ENCODE measurements around the gene ARHGAP30. TPM values are rescaled to one million over a fixed set of nuclear protein-coding genes. Genes with fewer than 3 reads are reported as not detected.

The ARHGAP30 gene
- total RNA-seq, 1 donor from 2014 or later, result 2.4 TPM

DNA sequence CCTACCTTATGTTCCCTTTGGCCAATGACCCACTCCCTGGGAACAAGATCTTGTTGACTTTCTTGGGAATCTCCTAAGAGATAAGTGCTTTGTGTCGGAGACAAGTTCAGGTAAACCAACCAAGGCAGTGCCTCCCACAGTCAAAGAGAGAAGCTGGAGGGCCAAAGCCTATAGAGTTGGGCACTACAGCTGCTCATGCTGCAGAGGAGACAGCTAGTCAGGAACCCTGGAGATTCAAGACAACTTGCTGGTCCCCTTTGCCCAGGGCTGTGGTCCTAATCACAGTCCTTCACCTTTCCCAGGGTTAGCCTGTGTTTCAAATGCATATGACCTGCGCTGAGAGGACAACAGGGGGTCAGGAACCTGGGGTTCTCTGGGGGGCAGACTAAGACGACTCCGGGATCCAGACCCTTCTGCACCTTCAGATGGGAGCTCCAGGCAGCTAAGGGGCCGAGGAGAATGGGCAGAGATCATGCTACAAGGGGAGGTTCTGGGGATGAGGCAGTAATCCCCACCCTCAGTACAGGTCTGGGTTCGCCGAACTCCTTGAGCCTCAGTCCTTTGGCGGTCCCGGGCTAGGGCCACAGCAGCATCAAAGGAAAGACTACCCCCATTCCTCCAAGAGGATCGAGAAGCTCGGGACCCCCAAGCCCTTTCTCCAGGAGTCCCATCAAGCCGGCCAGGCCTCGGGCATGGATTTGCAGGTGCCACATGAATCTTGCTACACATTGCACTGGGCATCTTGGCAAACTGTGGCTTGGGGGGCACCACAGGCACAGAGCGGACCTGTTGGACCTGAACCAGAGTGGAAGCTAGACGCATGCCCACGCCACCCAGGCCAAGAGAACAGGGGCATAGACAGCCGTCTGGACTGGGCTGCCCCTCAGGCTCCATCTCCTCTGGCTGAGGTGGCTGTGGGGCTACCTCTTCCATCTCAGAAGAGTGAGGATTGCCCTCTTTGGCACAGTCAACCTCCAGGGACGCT, 22.0 kb downstream of the ARHGAP30 start:
- Histone ChIP-seq H3K9me3 (replicated peaks) (no peaks in the 10 kb centered on the region), H3K27me3 (ENCODE audit: low read depth) (no peaks in the 10 kb centered on the region), H3K36me3 (peaks cover 6% of the 10 kb centered on the region), H3K4me3 (no peak overlapping the region), H3K27ac (replicated peaks) (peak overlapping the region; percentile 99), H3K4me1 (peaks cover 38% of the 10 kb centered on the region)
- no peak for DNase-seq
- intact Hi-C loops (cut with micrococcal nuclease), result no loop called here
- no peak for TF ChIP-seq CTCF (IDR thresholded peaks at IDR 0.05; ENCODE audit: borderline replicate concordance)

DNA sequence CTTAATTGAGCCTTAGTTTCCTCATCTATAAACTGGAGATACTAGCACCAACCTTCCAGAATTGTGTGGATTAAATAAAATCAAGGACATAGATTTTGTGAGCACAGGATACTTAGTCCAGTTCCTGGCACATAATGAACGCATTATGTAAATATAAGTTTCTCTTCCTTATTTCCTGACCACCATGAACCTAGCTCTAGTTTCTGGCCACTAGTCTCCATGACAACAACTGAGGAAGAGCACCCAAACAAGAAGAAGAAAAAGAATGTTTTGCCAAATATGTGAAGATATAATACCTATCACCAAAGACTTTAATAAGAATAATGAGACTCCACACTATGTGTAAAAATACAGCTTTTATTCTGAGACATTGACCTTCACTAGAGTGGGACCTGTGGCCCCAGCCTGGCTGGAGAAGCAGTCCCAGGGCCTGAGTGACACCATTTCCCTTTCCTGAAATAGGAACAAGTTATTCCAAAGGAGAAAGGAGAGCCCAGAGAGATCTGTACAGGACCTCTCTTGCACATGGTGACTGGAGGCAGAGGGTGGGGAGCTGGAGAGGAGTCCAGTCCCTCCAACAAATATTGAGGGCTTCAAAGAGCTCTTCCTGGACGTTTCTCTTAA, 23.0 kb downstream of the ARHGAP30 start:
- Histone ChIP-seq H3K9me3 (replicated peaks) (no peaks in the 10 kb centered on the region), H3K27me3 (ENCODE audit: low read depth) (no peaks in the 10 kb centered on the region), H3K4me1 (peaks cover 38% of the 10 kb centered on the region), H3K4me3 (peak overlapping the region; percentile 93), H3K27ac (replicated peaks) (peak overlapping the region; percentile 99), H3K36me3 (peaks cover 16% of the 10 kb centered on the region)
- no peak for TF ChIP-seq CTCF (IDR thresholded peaks at IDR 0.05; ENCODE audit: borderline replicate concordance)
- intact Hi-C loops (cut with micrococcal nuclease), result no loop called here
- no peak for DNase-seq

DNA sequence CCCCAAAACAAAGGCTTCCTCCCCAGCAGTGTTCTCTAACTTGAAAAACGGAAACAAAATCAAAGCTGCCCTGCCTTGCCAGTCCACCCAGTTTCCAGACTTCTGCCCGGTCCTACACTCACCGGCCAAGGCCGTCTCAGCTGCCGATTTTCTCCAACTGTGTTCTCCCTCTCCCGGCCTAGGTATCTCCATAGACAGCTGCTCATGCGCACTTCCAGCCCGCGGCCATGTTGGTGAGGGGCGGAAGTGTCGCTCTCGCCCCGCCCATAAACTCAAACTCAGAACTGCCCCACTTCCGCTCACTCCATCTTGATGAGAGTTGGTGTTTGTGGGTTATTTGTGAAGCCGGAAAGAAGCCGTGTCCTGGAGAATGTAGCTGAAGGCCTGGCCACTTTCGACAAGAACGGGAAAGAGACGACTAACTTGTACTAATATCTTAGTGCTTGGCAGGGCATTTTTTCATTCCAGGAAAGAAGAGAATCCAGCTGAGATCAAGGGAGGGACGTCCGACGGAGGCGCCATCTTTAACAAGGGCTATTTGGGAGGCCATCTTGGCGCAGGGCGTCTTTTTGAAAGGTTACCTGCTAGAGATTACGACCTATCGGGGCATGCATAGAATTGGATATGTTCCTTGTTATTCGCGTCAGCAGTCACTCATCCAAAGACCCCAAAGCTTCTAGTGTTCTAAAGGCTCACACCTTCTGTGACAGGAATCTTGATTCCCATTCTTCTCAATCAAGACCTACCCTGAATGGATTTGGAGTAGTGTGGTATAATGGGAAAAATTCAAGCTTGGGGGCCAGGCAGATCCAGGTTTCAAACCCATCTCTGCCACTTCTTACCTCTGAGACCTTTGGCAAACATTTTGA, 23.7 kb downstream of the ARHGAP30 start, which contains the start of gene USF1:
USF1 (minus strand) TSS at position 242 of the 869 bp plus-strand sequence. CDS start 2,702 bp downstream, outside the sequence.
- no peak for TF ChIP-seq CTCF (IDR thresholded peaks at IDR 0.05; ENCODE audit: borderline replicate concordance)
- no peaks in the 10 kb centered on the region for H3K27me3 ChIP-seq (ENCODE audit: low read depth)
- DNase-seq, result peak; percentile 93
- H3K9me3 ChIP-seq (replicated peaks), result no peaks in the 10 kb centered on the region
- peak within 1 kb of the TSS; percentile 99 for H3K27ac ChIP-seq (replicated peaks)
- H3K36me3 ChIP-seq, result peaks cover 23% of the 10 kb centered on the region
- intact Hi-C loops (cut with micrococcal nuclease), result no loop called here
- H3K4me1 ChIP-seq, result peaks cover 38% of the 10 kb centered on the region
- H3K4me3 ChIP-seq, result peak within 1 kb of the TSS; percentile 93

GRCh38 chr1:161044908-161045735, 24.6 kb downstream of the ARHGAP30 start:
- peaks cover 38% of the 10 kb centered on the region for H3K4me1 ChIP-seq
- peak; percentile 61 for DNase-seq
- H3K4me3 ChIP-seq, result peak overlapping the region; percentile 93
- intact Hi-C loops (cut with micrococcal nuclease), result no loop called here
- H3K9me3 ChIP-seq (replicated peaks), result no peaks in the 10 kb centered on the region
- TF ChIP-seq CTCF (IDR thresholded peaks at IDR 0.05; ENCODE audit: borderline replicate concordance), result no peak
- H3K36me3 ChIP-seq, result peaks cover 32% of the 10 kb centered on the region
- no peaks in the 10 kb centered on the region for H3K27me3 ChIP-seq (ENCODE audit: low read depth)
- H3K27ac ChIP-seq (replicated peaks), result peak overlapping the region; percentile 99
